ENCODE data around the gene KRTAP5-9.

Gene KRTAP5-9

DNA sequence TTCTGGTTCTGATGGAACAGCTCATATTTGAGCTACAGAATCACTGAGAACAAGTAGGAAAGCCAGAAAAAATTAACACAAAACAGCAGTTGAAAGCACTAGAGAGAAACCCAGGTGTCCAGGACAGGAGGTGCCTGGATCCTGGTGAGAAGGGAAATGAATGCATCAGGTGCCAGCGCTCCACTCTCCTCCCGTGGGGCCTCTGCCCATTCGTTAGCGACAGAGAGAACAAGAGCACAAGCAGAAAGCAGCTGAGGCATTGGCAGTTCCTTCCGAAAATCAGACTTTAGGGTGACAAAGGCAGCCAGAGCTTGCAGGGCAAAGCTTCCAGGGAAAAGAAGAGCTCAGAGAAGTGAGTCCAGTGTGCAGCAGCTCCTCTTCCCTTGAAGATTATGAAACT is 41.1 kb upstream of the KRTAP5-9 start:
- TF ChIP-seq TAF1 (IDR thresholded peaks at IDR 0.05; ENCODE audit: low read depth) = no peak
- no peak for TF ChIP-seq RAD21 (IDR thresholded peaks at IDR 0.05; ENCODE audit: low read depth)
- TF ChIP-seq, protein P1, sequence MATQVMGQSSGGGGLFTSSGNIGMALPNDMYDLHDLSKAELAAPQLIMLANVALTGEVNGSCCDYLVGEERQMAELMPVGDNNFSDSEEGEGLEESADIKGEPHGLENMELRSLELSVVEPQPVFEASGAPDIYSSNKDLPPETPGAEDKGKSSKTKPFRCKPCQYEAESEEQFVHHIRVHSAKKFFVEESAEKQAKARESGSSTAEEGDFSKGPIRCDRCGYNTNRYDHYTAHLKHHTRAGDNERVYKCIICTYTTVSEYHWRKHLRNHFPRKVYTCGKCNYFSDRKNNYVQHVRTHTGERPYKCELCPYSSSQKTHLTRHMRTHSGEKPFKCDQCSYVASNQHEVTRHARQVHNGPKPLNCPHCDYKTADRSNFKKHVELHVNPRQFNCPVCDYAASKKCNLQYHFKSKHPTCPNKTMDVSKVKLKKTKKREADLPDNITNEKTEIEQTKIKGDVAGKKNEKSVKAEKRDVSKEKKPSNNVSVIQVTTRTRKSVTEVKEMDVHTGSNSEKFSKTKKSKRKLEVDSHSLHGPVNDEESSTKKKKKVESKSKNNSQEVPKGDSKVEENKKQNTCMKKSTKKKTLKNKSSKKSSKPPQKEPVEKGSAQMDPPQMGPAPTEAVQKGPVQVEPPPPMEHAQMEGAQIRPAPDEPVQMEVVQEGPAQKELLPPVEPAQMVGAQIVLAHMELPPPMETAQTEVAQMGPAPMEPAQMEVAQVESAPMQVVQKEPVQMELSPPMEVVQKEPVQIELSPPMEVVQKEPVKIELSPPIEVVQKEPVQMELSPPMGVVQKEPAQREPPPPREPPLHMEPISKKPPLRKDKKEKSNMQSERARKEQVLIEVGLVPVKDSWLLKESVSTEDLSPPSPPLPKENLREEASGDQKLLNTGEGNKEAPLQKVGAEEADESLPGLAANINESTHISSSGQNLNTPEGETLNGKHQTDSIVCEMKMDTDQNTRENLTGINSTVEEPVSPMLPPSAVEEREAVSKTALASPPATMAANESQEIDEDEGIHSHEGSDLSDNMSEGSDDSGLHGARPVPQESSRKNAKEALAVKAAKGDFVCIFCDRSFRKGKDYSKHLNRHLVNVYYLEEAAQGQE (IDR thresholded peaks at IDR 0.05; ENCODE audit: low read depth) = no peak
- TF ChIP-seq YY1 (IDR thresholded peaks at IDR 0.05; ENCODE audit: low read depth) = no peak
- no peak for TF ChIP-seq EGR1 (IDR thresholded peaks at IDR 0.05)
- TF ChIP-seq EP300 (IDR thresholded peaks at IDR 0.05; ENCODE audit: borderline replicate concordance) = no peak
- TF ChIP-seq CREB1 (IDR thresholded peaks at IDR 0.05; ENCODE audit: low read depth) = no peak
- TF ChIP-seq, protein P2, sequence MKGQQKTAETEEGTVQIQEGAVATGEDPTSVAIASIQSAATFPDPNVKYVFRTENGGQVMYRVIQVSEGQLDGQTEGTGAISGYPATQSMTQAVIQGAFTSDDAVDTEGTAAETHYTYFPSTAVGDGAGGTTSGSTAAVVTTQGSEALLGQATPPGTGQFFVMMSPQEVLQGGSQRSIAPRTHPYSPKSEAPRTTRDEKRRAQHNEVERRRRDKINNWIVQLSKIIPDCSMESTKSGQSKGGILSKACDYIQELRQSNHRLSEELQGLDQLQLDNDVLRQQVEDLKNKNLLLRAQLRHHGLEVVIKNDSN (IDR thresholded peaks at IDR 0.05) = no peak
- TF ChIP-seq FOXM1 (IDR thresholded peaks at IDR 0.05; ENCODE audit: borderline replicate concordance, low read depth) = no peak
- TF ChIP-seq, protein P3, sequence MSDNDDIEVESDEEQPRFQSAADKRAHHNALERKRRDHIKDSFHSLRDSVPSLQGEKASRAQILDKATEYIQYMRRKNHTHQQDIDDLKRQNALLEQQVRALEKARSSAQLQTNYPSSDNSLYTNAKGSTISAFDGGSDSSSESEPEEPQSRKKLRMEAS (IDR thresholded peaks at IDR 0.05) = no peak
- TF ChIP-seq TCF12 (IDR thresholded peaks at IDR 0.05; ENCODE audit: low read depth) = no peak
- TF ChIP-seq CEBPB (IDR thresholded peaks at IDR 0.05) = no peak
- TF ChIP-seq NFIC (IDR thresholded peaks at IDR 0.05) = no peak

- TF ChIP-seq EP300 (IDR thresholded peaks at IDR 0.05; ENCODE audit: borderline replicate concordance) = no peak
- no peak for TF ChIP-seq YY1 (IDR thresholded peaks at IDR 0.05; ENCODE audit: low read depth)
- TF ChIP-seq ZBTB7A (IDR thresholded peaks at IDR 0.05; ENCODE audit: low read depth) = no peak
- no peak for TF ChIP-seq TAF1 (IDR thresholded peaks at IDR 0.05; ENCODE audit: low read depth)
Observed at GRCh38 chr11:71518506-71519471, 29.4 kb upstream of the KRTAP5-9 start.

DNA sequence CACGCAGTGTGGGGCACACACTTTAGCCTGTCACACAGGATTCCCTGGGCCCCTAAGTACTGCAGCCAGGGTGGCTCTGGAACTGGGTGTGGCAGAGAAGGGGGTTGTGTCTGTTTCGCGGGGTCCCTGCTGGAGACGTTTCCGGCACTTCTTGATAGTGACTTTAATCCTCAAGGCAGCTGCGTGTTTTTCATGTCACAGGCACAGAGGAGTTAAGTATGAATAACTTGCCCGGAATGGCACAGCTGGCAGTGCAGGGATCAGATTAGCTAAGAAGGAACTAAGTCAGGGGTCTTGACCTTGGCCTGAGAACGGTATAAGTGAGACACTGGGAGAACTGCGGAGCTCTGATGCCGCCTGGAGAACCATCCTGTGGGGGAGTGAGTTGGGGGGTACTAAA is 28.7 kb upstream of the KRTAP5-9 start:
- TF ChIP-seq TCF12 (IDR thresholded peaks at IDR 0.05; ENCODE audit: low read depth) = no peak
- no peak for TF ChIP-seq NFIC (IDR thresholded peaks at IDR 0.05)
- TF ChIP-seq TAF1 (IDR thresholded peaks at IDR 0.05; ENCODE audit: low read depth) = no peak
- no peak for TF ChIP-seq EGR1 (IDR thresholded peaks at IDR 0.05)
- no peak for TF ChIP-seq FOXM1 (IDR thresholded peaks at IDR 0.05; ENCODE audit: borderline replicate concordance, low read depth)
- TF ChIP-seq, protein P1 (IDR thresholded peaks at IDR 0.05; ENCODE audit: low read depth) = no peak
- no peak for TF ChIP-seq CEBPB (IDR thresholded peaks at IDR 0.05)
- no peak for TF ChIP-seq EP300 (IDR thresholded peaks at IDR 0.05; ENCODE audit: borderline replicate concordance)
- TF ChIP-seq TEAD4 (IDR thresholded peaks at IDR 0.05) = no peak
- no peak for TF ChIP-seq ZBTB7A (IDR thresholded peaks at IDR 0.05; ENCODE audit: low read depth)
- no peak for TF ChIP-seq YY1 (IDR thresholded peaks at IDR 0.05; ENCODE audit: low read depth)
- TF ChIP-seq, protein P3 (IDR thresholded peaks at IDR 0.05) = no peak
- TF ChIP-seq CREB1 (IDR thresholded peaks at IDR 0.05; ENCODE audit: low read depth) = no peak
- TF ChIP-seq, protein P2 (IDR thresholded peaks at IDR 0.05) = no peak
- no peak for TF ChIP-seq RAD21 (IDR thresholded peaks at IDR 0.05; ENCODE audit: low read depth)

DNA sequence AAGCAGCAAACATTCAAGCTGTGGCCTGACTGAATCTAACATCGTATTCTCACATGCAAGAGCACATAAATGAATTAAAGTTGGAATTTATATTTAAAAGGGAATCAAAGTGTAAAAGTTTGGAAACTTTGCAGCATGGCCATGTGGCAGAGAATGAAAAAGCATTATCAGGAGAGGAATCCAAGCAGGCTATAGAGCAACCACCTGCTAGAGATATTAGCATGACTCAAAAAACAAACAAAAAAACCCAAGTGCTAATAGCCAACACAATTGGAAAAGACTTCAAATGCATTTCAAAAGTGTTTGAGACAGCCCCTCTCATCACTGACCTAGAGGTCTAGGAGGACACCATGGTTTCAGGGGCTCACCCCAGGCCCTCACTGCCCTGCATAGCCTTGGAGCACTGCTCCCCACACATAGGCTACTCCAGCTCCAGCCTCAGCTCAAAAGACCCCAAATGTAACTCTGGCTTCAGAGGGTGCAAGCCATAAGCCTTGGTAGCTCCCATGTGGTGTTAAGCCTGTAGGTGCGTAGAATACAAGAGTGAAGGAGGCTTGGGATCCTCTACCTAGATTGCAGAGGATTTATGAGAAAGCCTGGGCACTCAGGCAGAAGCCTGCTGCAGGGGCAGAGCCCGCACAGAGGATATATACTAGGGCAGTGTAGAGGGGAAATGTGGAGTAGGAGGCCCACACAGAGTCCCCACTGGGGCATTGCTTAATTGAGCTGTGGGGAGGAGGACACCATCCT is 22.9 kb upstream of the KRTAP5-9 start:
- TF ChIP-seq EP300 (IDR thresholded peaks at IDR 0.05; ENCODE audit: borderline replicate concordance) = no peak
- no peak for TF ChIP-seq TEAD4 (IDR thresholded peaks at IDR 0.05)
- no peak for TF ChIP-seq YY1 (IDR thresholded peaks at IDR 0.05; ENCODE audit: low read depth)
- TF ChIP-seq RAD21 (IDR thresholded peaks at IDR 0.05; ENCODE audit: low read depth) = no peak
- TF ChIP-seq, protein P3 (IDR thresholded peaks at IDR 0.05) = no peak
- TF ChIP-seq TCF12 (IDR thresholded peaks at IDR 0.05; ENCODE audit: low read depth) = no peak
- TF ChIP-seq CREB1 (IDR thresholded peaks at IDR 0.05; ENCODE audit: low read depth) = no peak
- TF ChIP-seq, protein P2 (IDR thresholded peaks at IDR 0.05) = no peak
- no peak for TF ChIP-seq EGR1 (IDR thresholded peaks at IDR 0.05)
- TF ChIP-seq CEBPB (IDR thresholded peaks at IDR 0.05) = no peak
- no peak for TF ChIP-seq NFIC (IDR thresholded peaks at IDR 0.05)
- TF ChIP-seq ZBTB7A (IDR thresholded peaks at IDR 0.05; ENCODE audit: low read depth) = no peak
- TF ChIP-seq, protein P1 (IDR thresholded peaks at IDR 0.05; ENCODE audit: low read depth) = no peak
- TF ChIP-seq FOXM1 (IDR thresholded peaks at IDR 0.05; ENCODE audit: borderline replicate concordance, low read depth) = no peak
- no peak for TF ChIP-seq TAF1 (IDR thresholded peaks at IDR 0.05; ENCODE audit: low read depth)
